HFF-Myc (cell line): ENCODE data around the gene SYTL3.

Experiments used
- DNase-seq: peaks from one replicate; pipeline ENCODE4 v3.0.0-alpha.2; 2011; ENCODE audit warnings: low read depth; ENCODE audit errors: extremely low read depth
- H3K4me3 ChIP-seq: replicated peaks from 2 replicates; pipeline ENCODE4 v1.5.1; 2011; ENCODE audit warnings: low read depth, mild to moderate bottlenecking, control low read depth, low read length
- TF ChIP-seq, protein P1 (sequence below): IDR thresholded peaks from 2 replicates; pipeline ENCODE4 v1.5.1; 2012; ENCODE audit warnings: mild to moderate bottlenecking, low read depth, low read length, control low read depth; ENCODE audit errors: missing control alignments

The SYTL3 gene

DNA sequence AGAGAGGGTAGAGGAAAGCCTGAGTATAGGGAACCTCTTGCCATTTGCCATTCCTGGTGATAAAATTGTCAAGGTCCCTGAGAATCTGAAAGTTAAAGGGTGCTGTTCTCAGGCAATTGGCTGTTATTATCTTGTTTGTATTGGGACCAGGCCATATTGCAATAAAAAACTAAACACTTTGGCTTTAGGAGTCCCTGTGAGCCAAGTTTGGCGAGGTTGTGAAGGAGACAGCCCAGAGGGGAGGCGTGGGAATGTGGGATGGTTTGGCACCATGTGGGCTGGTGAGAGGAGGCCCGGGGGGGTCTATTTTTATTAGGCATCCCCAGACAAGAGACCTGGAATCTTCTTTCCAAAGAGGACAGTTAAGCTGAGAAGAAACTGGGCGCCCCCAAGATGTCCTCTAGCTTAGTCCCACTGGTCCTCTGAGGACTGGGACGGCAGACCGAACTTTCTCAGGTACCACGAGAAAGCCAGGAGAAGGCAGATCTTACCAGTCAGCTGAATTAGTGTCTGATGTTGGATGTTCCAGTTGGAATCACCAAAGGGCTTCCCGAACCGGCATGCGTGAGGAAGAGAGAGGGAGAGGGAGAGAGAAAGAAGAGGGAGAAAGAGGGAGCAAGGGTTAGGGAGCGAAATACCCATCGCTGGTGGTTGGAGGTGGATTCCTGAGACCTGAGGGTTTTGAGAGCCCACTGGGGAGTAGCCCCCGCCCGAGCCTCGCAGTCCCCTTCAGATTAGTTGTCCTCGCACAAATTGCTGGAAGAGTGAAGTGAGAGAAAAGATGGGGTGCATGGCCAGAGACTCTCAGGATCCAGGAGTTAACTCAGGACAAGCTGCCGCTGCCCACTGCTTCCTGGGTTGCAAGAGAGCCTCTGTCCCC, 29.7 kb upstream of the SYTL3 start:
- TF ChIP-seq, protein P1, sequence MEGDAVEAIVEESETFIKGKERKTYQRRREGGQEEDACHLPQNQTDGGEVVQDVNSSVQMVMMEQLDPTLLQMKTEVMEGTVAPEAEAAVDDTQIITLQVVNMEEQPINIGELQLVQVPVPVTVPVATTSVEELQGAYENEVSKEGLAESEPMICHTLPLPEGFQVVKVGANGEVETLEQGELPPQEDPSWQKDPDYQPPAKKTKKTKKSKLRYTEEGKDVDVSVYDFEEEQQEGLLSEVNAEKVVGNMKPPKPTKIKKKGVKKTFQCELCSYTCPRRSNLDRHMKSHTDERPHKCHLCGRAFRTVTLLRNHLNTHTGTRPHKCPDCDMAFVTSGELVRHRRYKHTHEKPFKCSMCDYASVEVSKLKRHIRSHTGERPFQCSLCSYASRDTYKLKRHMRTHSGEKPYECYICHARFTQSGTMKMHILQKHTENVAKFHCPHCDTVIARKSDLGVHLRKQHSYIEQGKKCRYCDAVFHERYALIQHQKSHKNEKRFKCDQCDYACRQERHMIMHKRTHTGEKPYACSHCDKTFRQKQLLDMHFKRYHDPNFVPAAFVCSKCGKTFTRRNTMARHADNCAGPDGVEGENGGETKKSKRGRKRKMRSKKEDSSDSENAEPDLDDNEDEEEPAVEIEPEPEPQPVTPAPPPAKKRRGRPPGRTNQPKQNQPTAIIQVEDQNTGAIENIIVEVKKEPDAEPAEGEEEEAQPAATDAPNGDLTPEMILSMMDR = no peak
- H3K4me3 ChIP-seq = no peak overlapping the region
- DNase-seq = no peak

DNA sequence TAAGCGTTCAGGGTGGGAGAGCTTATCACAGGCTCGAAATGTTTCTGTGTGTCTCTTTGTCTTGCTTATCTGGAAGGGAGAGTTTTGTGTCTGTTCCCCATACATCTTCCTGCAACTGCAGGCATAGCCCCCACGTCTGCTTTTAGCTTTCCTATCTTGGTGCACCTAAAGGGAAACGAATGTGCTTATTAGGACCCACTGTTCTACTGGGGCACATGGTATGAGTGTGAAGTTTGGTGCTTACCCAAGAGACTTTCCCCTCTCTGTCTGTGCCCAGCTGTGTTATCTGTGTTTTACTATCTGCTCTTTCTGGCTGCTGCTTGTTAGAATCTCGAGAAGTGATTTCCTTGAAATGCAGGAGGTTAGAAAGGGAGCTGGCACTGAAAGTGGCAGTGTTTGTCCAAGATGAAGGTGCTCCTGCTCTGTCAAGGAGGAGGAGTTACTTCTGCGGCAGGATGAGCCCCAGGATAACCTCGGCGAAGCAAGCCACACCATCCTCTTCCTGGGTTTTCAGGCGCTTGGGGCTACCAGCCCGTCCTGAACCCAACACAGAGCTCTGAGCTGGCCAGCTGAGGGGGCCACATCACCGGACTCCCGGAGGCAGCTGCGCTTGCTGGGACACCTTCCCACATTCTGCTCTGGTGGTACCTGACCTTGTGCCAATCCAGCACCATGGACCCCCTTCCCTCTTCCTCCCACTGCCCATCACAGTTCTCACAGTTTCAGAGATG, 28.7 kb upstream of the SYTL3 start:
- no peak for DNase-seq
- H3K4me3 ChIP-seq = no peak overlapping the region
- TF ChIP-seq, protein P1 = no peak

DNA sequence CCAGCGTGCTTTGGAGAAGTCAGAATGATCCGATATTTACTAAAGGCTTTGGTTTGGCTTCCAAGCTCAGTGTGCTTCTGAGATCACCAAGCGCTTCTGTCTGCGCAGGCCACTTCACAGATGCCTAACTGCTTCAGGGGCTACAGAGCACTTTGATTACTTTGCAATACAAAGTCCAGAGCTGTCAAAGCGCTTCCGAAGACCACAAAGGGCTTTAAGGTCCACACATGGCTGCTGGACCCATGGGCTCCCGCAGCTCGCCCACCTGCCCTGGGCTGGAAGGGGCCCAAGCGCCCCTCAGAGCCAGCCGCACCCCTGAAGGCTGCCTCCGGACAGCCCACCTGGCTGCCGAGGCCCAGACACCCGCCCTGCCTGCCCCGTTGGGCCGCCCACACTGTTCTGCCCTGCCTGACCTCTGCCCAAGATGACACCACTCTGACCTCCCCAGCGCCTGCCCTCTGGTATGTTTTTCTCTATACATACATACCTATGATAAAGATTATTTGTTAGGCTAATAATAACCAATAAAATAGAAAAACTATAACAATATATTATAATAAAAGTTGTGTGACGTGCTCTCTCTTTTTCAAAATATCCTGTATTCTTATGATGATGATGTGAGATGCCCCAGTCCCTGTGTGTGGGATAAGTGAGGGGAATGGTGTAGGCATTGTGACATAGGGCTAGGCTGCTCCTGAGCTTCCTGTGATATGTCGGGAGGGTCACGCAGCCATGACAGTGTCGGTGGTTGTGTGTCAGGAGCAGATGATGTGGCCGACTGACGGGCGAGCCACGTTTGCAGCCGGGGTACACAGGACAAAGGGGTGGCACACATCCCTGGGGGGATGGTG, 27.9 kb upstream of the SYTL3 start:
- DNase-seq = no peak
- no peak overlapping the region for H3K4me3 ChIP-seq
- TF ChIP-seq, protein P1 = no peak

DNA sequence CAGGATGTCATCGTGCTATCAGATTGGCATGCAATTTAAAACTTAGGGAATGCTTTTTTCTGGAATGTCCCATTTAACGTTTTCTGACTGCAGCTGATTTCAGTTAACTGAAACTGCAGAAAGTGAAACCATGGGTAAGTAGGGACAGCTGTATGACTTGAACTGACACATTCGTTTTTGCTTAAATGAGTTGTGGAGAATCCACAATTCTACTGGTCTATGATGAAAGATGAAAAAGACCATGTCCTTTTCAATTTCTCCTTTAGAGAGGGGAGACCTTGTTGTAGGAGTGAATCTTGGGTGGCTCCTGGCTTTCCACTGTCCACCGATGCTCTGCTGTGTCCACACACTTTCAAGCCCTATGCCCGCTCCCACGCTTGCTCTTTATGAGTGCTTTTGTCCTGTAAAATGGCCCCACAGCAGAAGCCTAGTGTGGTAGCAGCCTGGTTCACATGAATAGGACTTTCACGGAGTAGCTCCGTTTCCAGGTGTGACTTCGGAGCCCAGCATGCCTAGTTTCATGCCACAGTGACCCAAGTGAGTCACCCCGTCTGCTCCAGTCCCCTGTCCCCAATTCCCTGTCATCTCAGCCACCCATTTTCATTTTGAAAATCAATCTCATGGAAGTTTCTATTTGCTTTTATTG, 27.2 kb upstream of the SYTL3 start:
- no peak for DNase-seq
- H3K4me3 ChIP-seq = no peak overlapping the region
- TF ChIP-seq, protein P1 = no peak

DNA sequence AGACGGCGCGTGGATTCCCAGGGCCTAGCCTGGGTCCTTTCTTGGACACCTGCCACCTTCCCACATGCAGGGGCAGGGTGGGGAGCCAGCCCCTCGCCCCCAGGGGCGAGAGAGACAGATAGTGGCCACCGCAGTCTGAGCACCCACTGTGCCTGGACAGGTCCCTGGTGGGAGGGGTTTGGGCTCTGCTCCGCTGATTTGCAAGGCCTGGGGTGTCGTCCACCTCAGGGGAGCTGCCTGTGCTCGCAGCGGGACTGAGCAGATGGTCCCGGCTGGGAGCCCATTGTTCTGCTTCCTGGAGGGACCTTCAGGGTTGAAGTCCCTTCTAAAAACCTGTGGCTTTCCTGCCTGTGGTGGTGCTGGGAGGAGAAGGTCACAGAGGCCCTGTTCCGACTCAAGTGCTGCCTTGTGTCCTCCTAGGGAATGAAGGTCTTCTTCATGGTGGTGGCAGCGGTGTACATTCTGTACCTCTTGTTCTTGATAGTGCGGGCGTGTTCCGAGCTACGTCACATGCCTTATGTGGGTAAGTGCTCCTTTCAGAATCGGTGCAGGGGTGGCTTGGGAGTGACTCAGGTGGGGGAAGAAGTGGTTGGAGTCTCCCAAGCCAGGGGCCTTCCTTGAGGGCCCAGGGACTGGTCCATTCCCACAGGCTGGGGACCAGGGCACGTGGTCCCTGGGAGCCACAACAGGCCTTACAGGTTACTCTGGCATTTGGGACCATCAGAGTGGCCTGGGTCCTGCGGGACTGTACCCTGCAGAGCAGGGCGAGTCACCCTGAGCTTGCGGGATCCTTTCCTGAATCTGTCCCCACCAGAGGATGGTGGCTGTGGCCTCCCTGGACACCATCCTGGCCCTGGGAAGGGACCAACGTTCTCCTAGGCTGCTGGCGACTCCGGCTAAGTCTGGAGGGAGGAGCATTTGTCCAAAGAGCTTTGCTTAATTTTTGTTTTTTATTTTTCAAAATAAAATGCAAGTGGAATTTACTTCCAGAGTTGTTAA, 24.9 kb upstream of the SYTL3 start:
- no peak for DNase-seq
- TF ChIP-seq, protein P1 = no peak
- no peak overlapping the region for H3K4me3 ChIP-seq
